Measurements from ENCODE around the gene CCDC187.
"Not testable (repeated sequence)": the region's sequence is repeated elsewhere in the genome, so short reads cannot be mapped to it uniquely, and the experiment has no call there.

CCDC187 gene

GRCh38 chr9:136283291-136284235 lies 20.3 kb downstream of the CCDC187 start:
- DNase-seq: peak; percentile 69 to 72

GRCh38 chr9:136282272-136282861 lies 21.5 kb downstream of the CCDC187 start:
- DNase-seq: peak in 1 of 2 donors; percentile 16

GRCh38 chr9:136281421-136282271 lies 22.2 kb downstream of the CCDC187 start:
- no peak for DNase-seq

DNA sequence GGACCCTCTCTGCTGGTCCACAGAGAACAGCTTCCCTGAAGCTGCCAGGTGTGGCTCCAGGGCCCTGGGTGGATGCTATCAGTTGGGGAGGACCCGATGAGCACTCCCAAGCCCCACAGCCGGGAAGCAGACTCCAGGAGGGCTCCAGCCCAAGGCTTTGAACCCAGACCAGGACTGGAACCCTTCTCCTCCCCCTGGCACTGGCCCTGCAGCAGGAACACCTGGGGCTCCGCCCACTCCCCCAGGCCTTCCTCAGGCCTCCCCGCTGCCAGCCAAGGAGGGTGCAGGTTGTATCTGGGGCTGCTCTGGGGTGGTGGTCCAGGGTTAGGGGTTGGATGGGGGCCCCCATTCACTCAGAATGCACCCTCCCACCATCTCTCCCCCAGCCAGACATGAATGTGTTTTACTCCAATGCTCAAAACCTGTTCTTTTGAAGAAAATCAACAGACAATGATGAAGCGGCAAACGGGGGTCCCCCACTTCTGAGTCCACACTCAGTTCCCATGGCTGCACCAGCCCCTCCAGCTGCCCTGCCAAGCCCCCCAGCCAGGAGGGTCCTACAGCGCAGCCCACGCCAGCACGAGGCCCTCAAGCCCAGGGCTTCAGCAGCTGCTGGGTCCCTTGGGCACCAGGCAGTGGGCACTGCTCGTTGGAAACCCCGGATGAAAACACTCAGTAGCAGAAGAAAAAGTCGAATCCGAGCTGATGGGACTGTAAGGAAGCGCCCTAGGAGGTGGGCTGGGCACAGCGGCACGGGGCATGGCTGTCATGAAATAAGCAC lies 23.2 kb downstream of the CCDC187 start:
- no peak for DNase-seq

- DNase-seq: no peak
Measured at GRCh38 chr9:136279471-136279870, 24.4 kb downstream of the CCDC187 start.

DNA sequence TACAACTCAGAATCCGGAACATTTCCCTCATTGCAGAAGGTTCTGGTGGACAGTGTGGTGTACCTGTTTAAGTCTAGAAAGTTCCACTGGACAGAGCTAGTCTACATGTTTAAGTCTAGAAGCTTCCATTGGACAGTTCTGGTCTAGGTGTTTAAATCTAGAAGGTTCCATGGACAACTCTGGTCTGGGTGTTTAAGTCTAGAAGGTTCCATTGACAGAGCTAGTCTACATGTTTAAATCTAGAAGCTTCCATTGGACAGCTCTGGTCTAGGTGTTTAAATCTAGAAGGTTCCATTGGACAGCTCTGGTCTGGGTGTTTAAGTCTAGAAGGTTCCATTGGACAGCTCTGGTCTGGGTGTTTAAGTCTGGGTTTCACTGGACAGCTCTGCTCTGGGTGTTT lies 25.0 kb downstream of the CCDC187 start:
- DNase-seq: no peak

DNA sequence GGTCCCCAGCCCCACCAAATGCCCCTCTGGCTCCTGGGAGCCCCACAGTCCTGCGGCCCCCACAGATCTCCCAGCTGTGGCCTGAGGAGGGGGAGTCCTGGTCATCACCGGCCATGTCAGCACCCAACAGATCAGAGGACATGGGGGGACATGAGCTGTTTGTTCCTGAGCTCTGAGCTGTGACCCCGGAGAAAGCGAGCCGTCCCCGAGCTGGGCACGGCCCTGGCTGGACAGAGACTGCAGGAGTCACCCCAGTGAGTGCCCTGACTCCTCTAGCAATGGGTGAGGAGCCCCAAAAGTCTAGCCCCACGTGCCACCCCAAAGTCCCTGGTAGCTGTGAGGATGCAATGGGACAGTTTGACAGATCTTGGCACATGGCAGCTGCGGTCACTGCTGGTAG lies 25.7 kb downstream of the CCDC187 start:
- DNase-seq: no peak

GRCh38 chr9:136277746-136278145 lies 26.1 kb downstream of the CCDC187 start:
- DNase-seq: no peak

DNA sequence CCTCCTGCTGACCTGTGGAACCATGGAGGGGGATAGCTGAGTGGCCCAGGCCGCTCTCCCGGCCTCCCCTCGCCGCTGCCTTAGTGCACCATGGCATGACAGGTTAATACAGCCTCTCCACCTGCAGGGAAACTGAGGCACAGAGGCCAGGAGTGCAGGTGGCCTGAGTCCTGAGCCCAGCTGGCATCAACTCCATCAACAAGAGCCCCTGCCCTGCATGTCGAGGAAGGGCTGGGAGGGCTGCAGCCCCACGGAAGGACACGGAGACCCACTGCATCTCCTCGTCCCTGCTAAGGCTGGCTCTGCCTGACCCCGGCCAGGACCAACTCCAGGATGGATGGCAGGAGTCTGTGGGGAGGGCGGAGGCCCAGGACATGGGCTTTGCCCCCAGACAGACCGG lies 27.2 kb downstream of the CCDC187 start:
- no peak for DNase-seq

GRCh38 chr9:136275655-136276429 lies 28.1 kb downstream of the CCDC187 start:
- no peak for DNase-seq

- DNase-seq: no peak
Measured at GRCh38 chr9:136274786-136275654, 28.9 kb downstream of the CCDC187 start.

GRCh38 chr9:136273921-136274785 lies 29.7 kb downstream of the CCDC187 start:
- no peak for DNase-seq

DNA sequence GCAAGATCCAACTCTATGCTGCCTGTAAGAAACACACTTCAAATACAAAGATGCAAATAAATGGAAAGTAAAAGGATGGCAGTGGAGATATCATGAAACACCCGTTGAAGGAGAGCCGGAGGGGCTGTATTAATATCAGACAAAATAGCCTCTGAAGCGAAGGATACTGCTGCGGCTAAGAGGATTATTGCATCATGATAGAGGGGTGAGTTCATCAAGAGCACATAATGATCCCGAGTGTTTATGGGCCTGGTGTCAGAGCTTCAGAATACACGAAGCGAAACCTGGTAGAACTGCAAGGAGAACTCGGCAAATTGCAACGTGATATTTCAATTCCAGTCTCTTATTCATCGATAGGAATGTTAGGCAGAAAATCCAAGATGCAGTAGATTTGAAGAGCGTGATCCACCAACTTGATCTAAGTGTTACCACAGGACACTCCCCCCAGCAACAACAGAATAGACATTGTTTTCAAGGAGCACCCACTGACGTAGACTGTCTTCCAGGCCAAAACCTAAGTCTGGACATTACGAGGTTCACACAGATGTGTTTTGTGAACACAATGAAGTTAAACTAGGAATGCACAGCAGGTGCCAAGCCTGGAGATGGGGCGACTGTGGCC lies 30.5 kb downstream of the CCDC187 start:
- DNase-seq: no peak

- no peak for DNase-seq
Measured at GRCh38 chr9:136270173-136270705, 33.7 kb downstream of the CCDC187 start.

DNA sequence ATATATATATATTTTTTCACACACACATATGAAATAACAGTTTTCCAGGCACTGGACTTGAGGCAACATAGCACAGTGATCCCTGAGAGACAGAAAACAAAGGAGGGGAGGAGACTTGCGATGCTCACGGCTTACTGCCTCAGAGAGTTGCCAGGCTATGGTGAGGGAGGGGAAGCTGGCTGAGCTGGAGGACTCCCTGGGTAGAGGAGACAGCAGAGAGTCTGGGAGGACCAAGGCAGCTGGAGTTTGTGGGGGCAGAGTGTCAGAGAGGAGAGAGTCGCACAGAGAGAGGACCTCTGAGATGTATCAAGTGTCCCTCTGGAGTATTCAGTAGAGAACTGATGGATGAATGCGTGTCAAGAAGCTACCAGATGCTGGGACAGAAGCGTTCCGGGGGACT lies 35.2 kb downstream of the CCDC187 start:
- DNase-seq: no peak

GRCh38 chr9:136268318-136268717 lies 35.6 kb downstream of the CCDC187 start:
- DNase-seq: no peak

GRCh38 chr9:136267261-136268111 lies 36.4 kb downstream of the CCDC187 start:
- peak; percentile 79 to 83 for DNase-seq

DNA sequence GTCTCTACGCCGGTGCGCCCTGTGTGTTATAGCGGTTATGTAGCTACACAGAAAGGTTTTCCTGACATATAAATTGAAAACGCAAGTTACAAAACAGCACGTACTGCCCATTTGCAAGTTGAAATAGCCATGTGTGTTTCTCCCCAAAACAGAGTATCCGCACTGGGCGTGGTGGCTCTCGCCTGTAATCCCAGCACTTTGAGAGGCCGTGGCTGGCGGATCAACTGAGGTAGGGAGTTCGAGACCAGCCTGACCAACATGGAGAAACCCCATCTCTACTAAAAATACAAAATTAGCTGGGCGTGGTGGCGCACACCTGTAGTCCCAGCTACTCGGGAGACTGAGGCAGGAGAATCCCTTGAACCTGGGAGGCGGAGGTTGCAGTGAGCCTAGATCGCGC lies 37.3 kb downstream of the CCDC187 start:
- DNase-seq: not testable (repeated sequence)
